Endothelial cell of umbilical vein (primary cell): ENCODE data around the gene CLCNKA. TPM values are rescaled to one million over a fixed set of nuclear protein-coding genes. Genes with fewer than 3 reads are reported as not detected.

Source experiments
- BruUV-seq: library from RNA; stranded (reverse); fragments of 400-500 nt; replicated peaks from 2 replicates; lab custom pipeline; 2021; lab: Mats Ljungman, UMichigan
- CTCF ChIA-PET: fragments of 300-600, 350-600 bp; sonication (Branson Sonifier 250); formaldehyde crosslinking; loops from one replicate; lab custom pipeline; 2021; ENCODE audit warnings: antibody characterized with exemption, inconsistent platforms; lab: Charles Lee
- POLR2A ChIA-PET: fragments of 300-600, 350-600 bp; sonication (Branson Sonifier 250); formaldehyde crosslinking; loops from one replicate; lab custom pipeline; 2021; ENCODE audit warnings: antibody characterized with exemption, inconsistent platforms; lab: Charles Lee
- DNase-seq: peaks from one replicate; pipeline ENCODE4 v3.0.0-alpha.2; 2011; ENCODE audit warnings: low read depth, low spot score
- FAIRE-seq: peaks from 2 replicates; lab custom pipeline; 2011; peaks lifted over from hg19 to GRCh38; lab: Jason Lieb, UNC
- H2AFZ ChIP-seq: 2 replicates; pipeline ENCODE4 v1.6.0; 2012; ENCODE audit warnings: low read depth, low read length, control low read depth, inconsistent platforms
- H3K27ac ChIP-seq: 2 replicates; pipeline ENCODE4 v1.5.1; 2011; ENCODE audit warnings: low read depth, mild to moderate bottlenecking, control low read depth, low read length, moderate library complexity; ENCODE audit not compliant: insufficient read depth
- H3K27me3 ChIP-seq, 2 experiments: 2 replicates each; pipeline versions ENCODE4 v1.6.0 to v1.6.1; 2011; ENCODE audit warnings: low read length in 2 of 2, mixed read lengths in 1 of 2; ENCODE audit not compliant: control insufficient read depth in 2 of 2, insufficient read depth in 2 of 2
- H3K36me3 ChIP-seq, 2 experiments: 2 replicates in 1 of 2; 3 replicates in 1 of 2; pipeline ENCODE4 v1.5.1; 2011; ENCODE audit warnings: low read length in 2 of 2, mild to moderate bottlenecking in 1 of 2, moderate library complexity in 1 of 2; ENCODE audit not compliant: control insufficient read depth in 2 of 2, insufficient read depth in 2 of 2; ENCODE audit errors: extremely low read depth in 1 of 2
- H3K4me1 ChIP-seq: 3 replicates; pipeline ENCODE4 v1.5.1; 2011; ENCODE audit warnings: mild to moderate bottlenecking, low read length; ENCODE audit not compliant: control insufficient read depth, insufficient read depth; ENCODE audit errors: extremely low read depth
- H3K4me2 ChIP-seq: 2 replicates; pipeline ENCODE4 v1.6.1; 2011; ENCODE audit warnings: low read length, control low read depth, mixed read lengths; ENCODE audit not compliant: insufficient read depth
- H3K4me3 ChIP-seq, 3 experiments: fragments of 200-600 bp in 1 of 3; sonication (generic), shearing (Covaris generic) in 1 of 3; replicated peaks in 1 of 3; 2 replicates each; pipeline ENCODE4 v1.5.1; 2011 to 2016; ENCODE audit warnings: control low read depth in 3 of 3, low read length in 3 of 3, mild to moderate bottlenecking in 2 of 3, inconsistent platforms in 1 of 3, low read depth in 1 of 3, moderate library complexity in 1 of 3; ENCODE audit not compliant: insufficient read depth in 1 of 3
- H3K79me2 ChIP-seq: 2 replicates; pipeline ENCODE4 v1.6.0; 2012; ENCODE audit warnings: low read length, inconsistent platforms; ENCODE audit not compliant: control insufficient read depth, insufficient read depth
- H3K9ac ChIP-seq: replicated peaks from 2 replicates; pipeline ENCODE3; 2011; ENCODE audit warnings: low read length, control low read depth; ENCODE audit not compliant: insufficient read depth; ENCODE audit errors: extremely low read depth
- H3K9me1 ChIP-seq: replicated peaks from 3 replicates; pipeline ENCODE4 v1.6.0; 2011; ENCODE audit warnings: mild to moderate bottlenecking, low read length; ENCODE audit not compliant: control insufficient read depth, insufficient read depth; ENCODE audit errors: extremely low read depth
- H3K9me3 ChIP-seq: replicated peaks from 2 replicates; pipeline ENCODE4 v1.5.1; 2012; ENCODE audit warnings: low read length, inconsistent platforms; ENCODE audit not compliant: control insufficient read depth, insufficient read depth
- H4K20me1 ChIP-seq: replicated peaks from 2 replicates; pipeline ENCODE3; 2011; ENCODE audit warnings: mild to moderate bottlenecking, low read length; ENCODE audit not compliant: control insufficient read depth, insufficient read depth; ENCODE audit errors: extremely low read depth
- CTCF ChIP-seq, 2 donors: IDR thresholded peaks; 1 replicate in 1 of 2; 2 replicates in 1 of 2; pipeline ENCODE4 v1.5.1; 2011; ENCODE audit warnings: low read length in 2 of 2, mild to moderate bottlenecking in 2 of 2, moderate library complexity in 2 of 2, control low read depth in 1 of 2, inconsistent platforms in 1 of 2, low read depth in 1 of 2; ENCODE audit not compliant: insufficient read depth in 1 of 2; ENCODE audit errors: extremely low read depth in 1 of 2
- EZH2 ChIP-seq: IDR thresholded peaks from 2 replicates; pipeline ENCODE4 v1.6.1; 2012; ENCODE audit warnings: borderline replicate concordance, low read depth, mild to moderate bottlenecking, moderate library complexity, low read length, inconsistent platforms; ENCODE audit not compliant: severe bottlenecking
- FOS ChIP-seq: IDR thresholded peaks from 2 replicates; pipeline ENCODE4 v1.6.1; 2011; ENCODE audit warnings: mild to moderate bottlenecking, low read length, moderate library complexity, borderline replicate concordance; ENCODE audit not compliant: insufficient read depth
- GATA2 ChIP-seq: IDR thresholded peaks from 2 replicates; pipeline ENCODE4 v1.7.0; 2011; ENCODE audit warnings: low read depth, mild to moderate bottlenecking, moderate library complexity, mixed read lengths, low read length; ENCODE audit not compliant: insufficient read length, insufficient read depth
- JUN ChIP-seq: IDR thresholded peaks from 2 replicates; pipeline ENCODE4 v1.6.1; 2011; ENCODE audit warnings: borderline replicate concordance, low read depth; ENCODE audit not compliant: insufficient read length, insufficient read depth
- MAX ChIP-seq: IDR thresholded peaks from 2 replicates; pipeline ENCODE4 v1.6.1; 2011; ENCODE audit not compliant: insufficient read depth, insufficient read length
- MYC ChIP-seq: IDR thresholded peaks from one replicate; pipeline ENCODE4 v1.6.1; 2011; ENCODE audit warnings: mild to moderate bottlenecking, low read depth, low read length
- POLR2A ChIP-seq: IDR thresholded peaks from 2 replicates; pipeline ENCODE4 v1.6.1; 2012; ENCODE audit warnings: low read depth, mild to moderate bottlenecking, control low read depth, low read length
- POLR2AphosphoS5 ChIP-seq: IDR thresholded peaks from 2 replicates; pipeline ENCODE4 v1.6.1; 2012; ENCODE audit warnings: low read depth, mild to moderate bottlenecking, control low read depth, low read length, moderate library complexity; ENCODE audit not compliant: insufficient read depth
- dilution Hi-C: fragments of 300-500 bp; cut with MboI; formaldehyde crosslinking; loops from one replicate; pipeline ENCODE4 v1.15.0; 2019; ENCODE audit warnings: low sequenced_read_pairs; ENCODE audit not compliant: extremely low pct_ligation_motif_present
- intact Hi-C: fragments of 100-400 bp; cut with micrococcal nuclease; formaldehyde crosslinking; loops from one replicate; pipeline ENCODE4 v1.10.0; 2022
- polyA plus RNA-seq, 4 experiments: library from polyadenylated mRNA; depleted of rRNA in 3 of 4; stranded (reverse) in 3 of 4; unstranded in 1 of 4; fragments of >200 nt; gene quantifications; 2 replicates each; pipeline versions ENCODE4 v1.2.1 to v1.2.3, GENCODE V29; 2011 to 2012; ENCODE audit warnings: missing spikeins in 1 of 4
- total RNA-seq: library from RNA; stranded (reverse); gene quantifications from 2 replicates; pipeline ENCODE4 v1.2.3, GENCODE V29; 2021

The CLCNKA gene
- total and polyA plus RNA-seq, 2 donors (not counting 3 experiments of a cell fraction or from before 2014, with no cell fraction given), result not detected

- no peaks in the 10 kb centered on the region for H3K4me1 ChIP-seq
- FAIRE-seq (no peak), DNase-seq (peak; percentile 58)
- peak overlapping the region; percentile 95 for H2AFZ ChIP-seq
- POLR2A ChIA-PET, result no interaction called here
- H3K27ac ChIP-seq, result no peak overlapping the region
- H3K9ac ChIP-seq, result peak overlapping the region; percentile 57
- CTCF ChIA-PET, result interaction anchor here (1.0 to 1.1 kb wide), 2 partner anchors 12 to 39 kb away, joined by 3 to 6 read pairs; no protein-coding TSS in a partner anchor
- TF ChIP-seq EZH2 (no peak), GATA2 (no peak), MAX (no peak), FOS (no peak), POLR2AphosphoS5 (no peak), JUN (no peak), CTCF (IDR thresholded peaks at IDR 0.05; ENCODE audit: extremely low read depth in 1 of 2, insufficient read depth in 1 of 2, low read depth in 1 of 2, low read length in 2 of 2) (no peak), POLR2A (no peak), MYC (no peak)
- H3K9me1 ChIP-seq, result no peaks in the 10 kb centered on the region
- dilution Hi-C loops, result no loop called here
- no TSS peak for BruUV-seq
- H3K9me3 ChIP-seq, result no peaks in the 10 kb centered on the region
- no peaks in the 10 kb centered on the region for H4K20me1 ChIP-seq
- no peaks in the 10 kb centered on the region for H3K79me2 ChIP-seq
- H3K4me3 ChIP-seq, result peak overlapping the region; percentile 29 to 61 (median 50)
- intact Hi-C loops, result no loop called here
- H3K27me3 ChIP-seq, result no peaks in the 10 kb centered on the region
- no peaks in the 10 kb centered on the region for H3K36me3 ChIP-seq
- peak overlapping the region; percentile 82 for H3K4me2 ChIP-seq
Measured at GRCh38 chr1:16048573-16049189, 26.8 kb downstream of the CLCNKA start.
